Tibial nerve (tissue), 4 donors: ENCODE measurements around the gene AKAP9. TPM values are rescaled to one million over a fixed set of nuclear protein-coding genes. Genes with fewer than 3 reads are reported as not detected.

Source experiments
- DNase-seq, 2 donors: peaks; one replicate each; pipeline ENCODE4 v3.0.0-alpha.2; 2019; ENCODE audit warnings: low spot score in 2 of 2
- H3K27ac ChIP-seq, 4 donors: fragments of 200-600 bp; sonication (generic) in 3 of 4; one replicate each; pipeline ENCODE4 v1.5.1; 2017 to 2019; ENCODE audit warnings: mild to moderate bottlenecking in 1 of 4
- H3K27me3 ChIP-seq, 2 donors: fragments of 200-600 bp; sonication (generic) in 1 of 2; one replicate each; pipeline versions ENCODE4 v1.5.1 to v1.6.0; 2017 to 2019
- H3K36me3 ChIP-seq, 3 donors: fragments of 200-600 bp; sonication (generic); one replicate each; pipeline ENCODE4 v1.5.1; 2018 to 2019
- H3K4me1 ChIP-seq, 4 donors: fragments of 200-600 bp; sonication (generic) in 3 of 4; one replicate each; pipeline ENCODE4 v1.5.1; 2017 to 2019
- H3K4me3 ChIP-seq, 4 donors: fragments of 200-600 bp; sonication (generic) in 3 of 4; one replicate each; pipeline ENCODE4 v1.5.1; 2017 to 2019; ENCODE audit warnings: mild to moderate bottlenecking in 1 of 4, moderate library complexity in 1 of 4
- H3K9me3 ChIP-seq, 4 donors: fragments of 200-600 bp; sonication (generic) in 3 of 4; one replicate each; pipeline ENCODE4 v1.5.1; 2017 to 2019
- CTCF ChIP-seq, 5 experiments: fragments of 200-600 bp in 3 of 5; fragments of 450-650 bp in 2 of 5; sonication (generic) in 3 of 5; IDR thresholded peaks; one replicate each; pipeline ENCODE4 v1.5.1; 2016 to 2019; ENCODE audit warnings: antibody characterized with exemption in 5 of 5, mild to moderate bottlenecking in 3 of 5, moderate library complexity in 2 of 5
- EP300 ChIP-seq, 2 donors: sonication (generic); formaldehyde crosslinking; IDR thresholded peaks; one replicate each; pipeline ENCODE4 v1.6.1; 2017; ENCODE audit warnings: antibody characterized with exemption in 2 of 2, mild to moderate bottlenecking in 1 of 2
- POLR2A ChIP-seq, 2 donors: fragments of 450-650 bp; IDR thresholded peaks; one replicate each; pipeline ENCODE4 v1.6.1; 2017; ENCODE audit warnings: antibody characterized with exemption in 2 of 2, mild to moderate bottlenecking in 2 of 2, moderate library complexity in 2 of 2
- WGBS, 2 donors: methylation state at CpG; one replicate each; pipeline ENCODE4 v1.1.5; 2018; 5-methylcytosine and 5-hydroxymethylcytosine counted together
- total RNA-seq, 4 donors: library from RNA; depleted of rRNA; stranded (reverse); fragments of >200 nt; gene quantifications; one replicate each; pipeline ENCODE4 v1.1.0, GENCODE V29; 2016

The AKAP9 gene
- total RNA-seq, 4 donors from 2014 or later: 62.8 to 77.8 (median 73.0) TPM

DNA sequence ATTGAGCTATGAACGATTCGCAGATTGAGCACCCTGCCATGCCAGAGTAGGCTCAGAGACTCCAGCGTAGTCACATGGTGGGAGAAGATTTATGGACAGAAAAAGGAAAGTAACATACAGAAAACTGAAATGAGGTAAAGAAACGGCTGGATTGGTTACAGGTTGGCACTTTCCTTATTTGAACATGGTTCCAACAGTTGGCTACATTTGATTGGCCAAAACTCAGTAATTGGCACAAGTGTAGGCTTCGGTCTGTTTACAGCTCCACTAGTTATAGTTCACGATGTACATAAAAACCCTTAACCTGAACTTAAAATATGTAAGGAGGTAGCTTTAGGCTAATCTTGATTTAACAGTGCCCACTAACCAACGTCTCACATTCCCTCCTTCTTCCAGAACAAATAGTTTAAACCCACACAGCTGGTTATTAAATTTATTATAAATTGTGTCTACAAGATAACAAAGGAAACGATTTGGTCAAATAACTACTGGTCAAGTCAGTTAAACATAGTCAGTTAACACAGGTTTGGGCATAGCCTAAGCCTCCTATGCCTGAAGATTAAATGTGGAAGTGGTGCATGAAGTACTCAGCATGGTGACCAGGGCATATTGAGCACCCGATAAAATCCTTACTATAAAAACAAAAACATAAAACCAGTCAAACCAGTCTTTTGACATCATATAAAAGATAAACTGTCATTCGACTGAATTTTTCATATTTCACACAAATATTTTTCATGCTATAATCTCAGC, 42.2 kb upstream of the AKAP9 start:
- 83 to 84% methylated on average over 10 of the region's 10 CpGs for WGBS, 2 donors
- no peak for DNase-seq
- Histone ChIP-seq H3K36me3 (no peaks in the 10 kb centered on the region), H3K27me3 (no peaks in the 10 kb centered on the region), H3K9me3 (no peaks in the 10 kb centered on the region), H3K4me1 (no peaks in the 10 kb centered on the region), H3K27ac (no peak overlapping the region), H3K4me3 (no peak overlapping the region)
- TF ChIP-seq EP300 (IDR thresholded peaks at IDR 0.05) (no peak), CTCF (IDR thresholded peaks at IDR 0.05) (no peak), POLR2A (IDR thresholded peaks at IDR 0.05) (no peak)

DNA sequence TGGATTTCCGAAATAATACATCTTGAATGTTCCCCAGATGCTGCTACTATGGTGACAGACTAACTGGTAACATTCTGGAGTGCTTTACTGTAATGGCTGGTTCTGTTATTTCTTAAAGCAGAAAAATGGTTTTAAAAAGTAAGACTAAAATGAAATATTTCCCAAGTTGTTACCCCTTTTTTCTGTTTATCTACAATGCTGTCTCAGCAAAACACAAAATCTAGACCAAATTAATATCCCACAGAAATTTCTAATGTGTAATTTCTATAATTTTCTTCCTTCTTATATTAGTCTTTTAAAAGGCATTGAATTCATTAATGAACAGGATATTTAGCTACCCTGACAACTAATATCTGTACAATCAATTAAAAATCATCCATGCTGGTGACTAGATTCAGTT, 41.1 kb upstream of the AKAP9 start:
- H3K36me3 ChIP-seq: no peaks in the 10 kb centered on the region
- TF ChIP-seq EP300 (IDR thresholded peaks at IDR 0.05) (no peak), POLR2A (IDR thresholded peaks at IDR 0.05) (no peak), CTCF (IDR thresholded peaks at IDR 0.05) (no peak)
- H3K9me3 ChIP-seq: no peaks in the 10 kb centered on the region
- H3K27me3 ChIP-seq: no peaks in the 10 kb centered on the region
- H3K4me3 ChIP-seq: no peak overlapping the region
- H3K4me1 ChIP-seq: no peaks in the 10 kb centered on the region
- no peak for DNase-seq
- WGBS, 2 donors: 75 to 81% methylated on average over 1 of the region's 1 CpG
- no peak overlapping the region for H3K27ac ChIP-seq

- H3K9me3 ChIP-seq: no peaks in the 10 kb centered on the region
- H3K36me3 ChIP-seq: no peaks in the 10 kb centered on the region
- no peak for DNase-seq
- no peak for TF ChIP-seq POLR2A (IDR thresholded peaks at IDR 0.05)
- no peak for TF ChIP-seq EP300 (IDR thresholded peaks at IDR 0.05)
- TF ChIP-seq CTCF (IDR thresholded peaks at IDR 0.05): no peak
- no peak overlapping the region for H3K4me3 ChIP-seq
- WGBS, 2 donors: 64 to 73% methylated on average over 1 of the region's 1 CpG
- H3K27ac ChIP-seq: no peak overlapping the region
- H3K4me1 ChIP-seq: peaks cover 0 to 8% (median 3%) of the 10 kb centered on the region in 4 donors
- no peaks in the 10 kb centered on the region for H3K27me3 ChIP-seq
Measured at GRCh38 chr7:91910171-91910570, 30.5 kb upstream of the AKAP9 start.

- no peak for TF ChIP-seq POLR2A (IDR thresholded peaks at IDR 0.05)
- TF ChIP-seq EP300 (IDR thresholded peaks at IDR 0.05): no peak
- TF ChIP-seq CTCF (IDR thresholded peaks at IDR 0.05): no peak
- H3K36me3 ChIP-seq: no peaks in the 10 kb centered on the region
- peaks cover 0 to 8% (median 3%) of the 10 kb centered on the region in 4 donors for H3K4me1 ChIP-seq
- H3K27me3 ChIP-seq: no peaks in the 10 kb centered on the region
- H3K27ac ChIP-seq: no peak overlapping the region
- no peaks in the 10 kb centered on the region for H3K9me3 ChIP-seq
- DNase-seq: no peak
- H3K4me3 ChIP-seq: no peak overlapping the region
- 94 to 95% methylated on average over 4 of the region's 4 CpGs for WGBS, 2 donors
Measured at GRCh38 chr7:91911121-91911520, 29.5 kb upstream of the AKAP9 start.

DNA sequence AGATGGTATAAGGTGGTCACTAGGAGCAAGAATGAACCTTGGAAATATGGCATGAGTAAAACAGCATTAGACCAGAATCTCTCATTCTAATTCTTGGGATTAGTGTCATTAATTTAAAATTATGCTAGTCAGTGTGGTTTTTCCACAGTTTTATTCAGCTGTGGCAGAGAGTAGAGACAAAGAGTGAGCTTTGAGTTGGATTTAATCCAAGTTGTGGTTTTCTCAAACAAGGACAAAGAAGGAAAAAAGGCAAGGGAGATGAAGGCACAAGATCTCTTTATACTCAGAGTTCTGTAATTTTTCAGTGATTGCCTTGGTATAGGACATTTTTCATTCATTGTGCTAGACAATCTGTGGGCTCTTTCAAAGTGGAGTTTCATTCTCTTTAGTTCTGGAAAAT, 28.2 kb upstream of the AKAP9 start:
- TF ChIP-seq EP300 (IDR thresholded peaks at IDR 0.05) (no peak), CTCF (IDR thresholded peaks at IDR 0.05) (no peak), POLR2A (IDR thresholded peaks at IDR 0.05) (no peak)
- no peaks in the 10 kb centered on the region for H3K27me3 ChIP-seq
- no peaks in the 10 kb centered on the region for H3K9me3 ChIP-seq
- H3K4me1 ChIP-seq: peaks cover 0 to 8% (median 3%) of the 10 kb centered on the region in 4 donors
- H3K4me3 ChIP-seq: no peak overlapping the region
- no peaks in the 10 kb centered on the region for H3K36me3 ChIP-seq
- peak overlapping the region in 1 of 4 donors; percentile 55 for H3K27ac ChIP-seq
- DNase-seq: no peak
